ENCODE results near the gene KY. TPM values are rescaled to one million over a fixed set of nuclear protein-coding genes. Genes with fewer than 3 reads are reported as not detected.

The KY gene
- polyA plus RNA-seq, 1 donor (not counting 4 experiments of a cell fraction or from before 2014, with no cell fraction given): not detected

- Histone ChIP-seq H4K20me1 (ENCODE audit: control insufficient read depth, extremely low read depth, insufficient read depth, low read length) (no peaks in the 10 kb centered on the region), H3K9me3 (ENCODE audit: control insufficient read depth, low read depth, low read length) (no peaks in the 10 kb centered on the region), H3K36me3 (ENCODE audit: control insufficient read depth in 2 of 2, extremely low read depth in 1 of 2, insufficient read depth in 2 of 2, low read length in 2 of 2) (no peaks in the 10 kb centered on the region), H3K79me2 (ENCODE audit: control insufficient read depth, insufficient read depth, low read length) (no peaks in the 10 kb centered on the region), H3K9ac (ENCODE audit: control insufficient read depth, extremely low read depth, insufficient read depth, low read length) (no peak overlapping the region), H3K27me3 (ENCODE audit: control insufficient read depth, extremely low read depth, insufficient read depth, low read length) (no peaks in the 10 kb centered on the region), H3K4me3 (ENCODE audit: control insufficient read depth in 2 of 3, extremely low read depth in 1 of 3, insufficient read depth in 2 of 3, low read depth in 1 of 3, low read length in 3 of 3) (no peak overlapping the region), H3K4me1 (ENCODE audit: control insufficient read depth, extremely low read depth, insufficient read depth, low read length) (no peaks in the 10 kb centered on the region), H2AFZ (ENCODE audit: control insufficient read depth, low read length) (no peak overlapping the region), H3K4me2 (ENCODE audit: control insufficient read depth, extremely low read depth, insufficient read depth, low read depth, low read length) (no peak overlapping the region), H3K9me1 (ENCODE audit: control insufficient read depth, extremely low read depth, insufficient read depth, low read length) (no peaks in the 10 kb centered on the region), H3K27ac (ENCODE audit: control insufficient read depth, insufficient read depth, low read length) (no peak overlapping the region)
- TF ChIP-seq EZH2 (IDR thresholded peaks at IDR 0.05; ENCODE audit: low read length): no peak
- no peak for TF ChIP-seq CTCF (optimal IDR thresholded peaks at IDR 0.05 in 1 of 3, IDR thresholded peaks at IDR 0.05 in 1 of 3, conservative IDR thresholded peaks at IDR 0.05 in 1 of 3; ENCODE audit: extremely low read depth in 1 of 3, insufficient read depth in 2 of 3, low read length in 3 of 3)
- FAIRE-seq: no peak
- dilution Hi-C loops (cut with MboI; ENCODE audit: extremely low pct_ligation_motif_present, low sequenced_read_pairs): no loop called here
- no peak for DNase-seq (ENCODE audit: low read depth, low spot score)
These were observed 14.4 kb upstream of the KY start for GRCh38 chr3:134665243-134665642.

- Histone ChIP-seq H2AFZ (ENCODE audit: control insufficient read depth, low read length) (no peak overlapping the region), H3K27me3 (ENCODE audit: control insufficient read depth, extremely low read depth, insufficient read depth, low read length) (no peaks in the 10 kb centered on the region), H3K27ac (ENCODE audit: control insufficient read depth, insufficient read depth, low read length) (no peak overlapping the region), H3K36me3 (ENCODE audit: control insufficient read depth in 2 of 2, extremely low read depth in 1 of 2, insufficient read depth in 2 of 2, low read length in 2 of 2) (no peaks in the 10 kb centered on the region), H3K4me3 (ENCODE audit: control insufficient read depth in 2 of 3, extremely low read depth in 1 of 3, insufficient read depth in 2 of 3, low read depth in 1 of 3, low read length in 3 of 3) (no peak overlapping the region), H4K20me1 (ENCODE audit: control insufficient read depth, extremely low read depth, insufficient read depth, low read length) (no peaks in the 10 kb centered on the region), H3K9ac (ENCODE audit: control insufficient read depth, extremely low read depth, insufficient read depth, low read length) (no peak overlapping the region), H3K4me2 (ENCODE audit: control insufficient read depth, extremely low read depth, insufficient read depth, low read depth, low read length) (no peak overlapping the region), H3K9me1 (ENCODE audit: control insufficient read depth, extremely low read depth, insufficient read depth, low read length) (no peaks in the 10 kb centered on the region), H3K79me2 (ENCODE audit: control insufficient read depth, insufficient read depth, low read length) (no peaks in the 10 kb centered on the region), H3K4me1 (ENCODE audit: control insufficient read depth, extremely low read depth, insufficient read depth, low read length) (no peaks in the 10 kb centered on the region), H3K9me3 (ENCODE audit: control insufficient read depth, low read depth, low read length) (no peaks in the 10 kb centered on the region)
- no peak for TF ChIP-seq CTCF (optimal IDR thresholded peaks at IDR 0.05 in 1 of 3, IDR thresholded peaks at IDR 0.05 in 1 of 3, conservative IDR thresholded peaks at IDR 0.05 in 1 of 3; ENCODE audit: extremely low read depth in 1 of 3, insufficient read depth in 2 of 3, low read length in 3 of 3)
- no peak for TF ChIP-seq EZH2 (IDR thresholded peaks at IDR 0.05; ENCODE audit: low read length)
- DNase-seq (ENCODE audit: low read depth, low spot score): no peak
- no peak for FAIRE-seq
- dilution Hi-C loops (cut with MboI; ENCODE audit: extremely low pct_ligation_motif_present, low sequenced_read_pairs): no loop called here
These were observed 13.1 kb upstream of the KY start for GRCh38 chr3:134663721-134664456.

Measured in keratinocyte (primary cell).